Muscle of leg (tissue), 11 donors: ENCODE measurements around the gene ABLIM2. TPM values are rescaled to one million over a fixed set of nuclear protein-coding genes. Genes with fewer than 3 reads are reported as not detected.

ENCODE experiments used
- DNase-seq: peaks from one replicate; pipeline ENCODE4 v3.0.0; 2013
- H3K27ac ChIP-seq: one replicate; pipeline ENCODE4 v1.5.1; 2013; ENCODE audit warnings: mild to moderate bottlenecking, low read length, control low read depth
- H3K27me3 ChIP-seq: one replicate; pipeline ENCODE4 v1.6.1; 2013; ENCODE audit warnings: low read length; ENCODE audit not compliant: control insufficient read depth, insufficient read depth
- H3K36me3 ChIP-seq: one replicate; pipeline ENCODE4 v1.6.1; 2013; ENCODE audit warnings: low read length; ENCODE audit not compliant: control insufficient read depth, insufficient read depth
- H3K4me1 ChIP-seq: one replicate; pipeline ENCODE4 v1.6.1; 2013; ENCODE audit warnings: low read length; ENCODE audit not compliant: control insufficient read depth, insufficient read depth
- H3K4me3 ChIP-seq: one replicate; pipeline ENCODE4 v1.5.1; 2013; ENCODE audit warnings: low read length, control low read depth
- H3K9me3 ChIP-seq: replicated peaks from 2 replicates; pipeline ENCODE4 v1.6.1; 2013; ENCODE audit warnings: low read depth, low read length; ENCODE audit not compliant: control insufficient read depth
- WGBS: methylation state at CpG from one replicate; pipeline ENCODE4 v1.1.5; 2013; ENCODE audit warnings: missing lambda C conversion rate; ENCODE audit not compliant: insufficient coverage; 5-methylcytosine and 5-hydroxymethylcytosine counted together
- polyA plus RNA-seq, 8 donors: library from polyadenylated mRNA; unstranded; fragments of 120-200 nt; gene quantifications; one replicate each; pipeline versions ENCODE4 v1.2.1 to v1.2.3, GENCODE V29; 2013; ENCODE audit warnings: inconsistent platforms in 1 of 8, low replicate concordance in 1 of 8; ENCODE audit not compliant: insufficient read length in 8 of 8, insufficient read depth in 1 of 8
- total RNA-seq: library from RNA; stranded (reverse); fragments of 120-200 nt; gene quantifications from one replicate; pipeline ENCODE4 v1.2.4, GENCODE V29; 2013

The ABLIM2 gene
- total and polyA plus RNA-seq, 9 donors = 3.1 to 10.5 (median 5.7) TPM

GRCh38 chr4:8201321-8201781, 42.7 kb upstream of the ABLIM2 start:
- H3K27ac ChIP-seq = peak overlapping the region; percentile 35
- peaks cover 4% of the 10 kb centered on the region for H3K27me3 ChIP-seq
- peaks cover 69% of the 10 kb centered on the region for H3K4me1 ChIP-seq
- no peaks in the 10 kb centered on the region for H3K36me3 ChIP-seq
- WGBS = 29% methylated on average over 5 of the region's 9 CpGs
- H3K4me3 ChIP-seq = peak overlapping the region; percentile 39
- H3K9me3 ChIP-seq = no peaks in the 10 kb centered on the region
- DNase-seq = peak; percentile 49

GRCh38 chr4:8200302-8200975, 41.8 kb upstream of the ABLIM2 start:
- Histone ChIP-seq H3K36me3 (no peaks in the 10 kb centered on the region), H3K27ac (peak overlapping the region; percentile 89), H3K4me1 (peaks cover 77% of the 10 kb centered on the region), H3K4me3 (peak overlapping the region; percentile 39), H3K27me3 (peaks cover 4% of the 10 kb centered on the region), H3K9me3 (no peaks in the 10 kb centered on the region)
- WGBS = 43% methylated on average over 28 of the region's 30 CpGs
- DNase-seq = peak; percentile 68

- Histone ChIP-seq H3K9me3 (no peaks in the 10 kb centered on the region), H3K27me3 (peaks cover 4% of the 10 kb centered on the region), H3K4me3 (peak overlapping the region; percentile 39), H3K4me1 (peaks cover 83% of the 10 kb centered on the region), H3K27ac (peak overlapping the region; percentile 89), H3K36me3 (no peaks in the 10 kb centered on the region)
- 71% methylated on average over 26 of the region's 26 CpGs for WGBS
- no peak for DNase-seq
These were observed 41.1 kb upstream of the ABLIM2 start for GRCh38 chr4:8199594-8200301.

GRCh38 chr4:8198906-8199593, 40.4 kb upstream of the ABLIM2 start, which contains the start of gene SH3TC1:
Gene SH3TC1, plus strand, starts transcription at chr4:8199290. Its CDS starts 5,905 bp downstream, at chr4:8205195.
- Histone ChIP-seq H3K27me3 (peaks cover 4% of the 10 kb centered on the region), H3K36me3 (no peaks in the 10 kb centered on the region), H3K4me3 (peak within 1 kb of the TSS; percentile 39), H3K9me3 (no peaks in the 10 kb centered on the region), H3K27ac (peak within 1 kb of the TSS; percentile 89), H3K4me1 (peaks cover 86% of the 10 kb centered on the region)
- 6% methylated on average over 28 of the region's 32 CpGs for WGBS
- peak; percentile 92 for DNase-seq

GRCh38 chr4:8198206-8198905, 39.7 kb upstream of the ABLIM2 start:
- peak overlapping the region; percentile 89 for H3K27ac ChIP-seq
- WGBS = 63% methylated on average over 14 of the region's 17 CpGs
- H3K9me3 ChIP-seq = no peaks in the 10 kb centered on the region
- peaks cover 85% of the 10 kb centered on the region for H3K4me1 ChIP-seq
- DNase-seq = no peak
- peaks cover 10% of the 10 kb centered on the region for H3K27me3 ChIP-seq
- no peaks in the 10 kb centered on the region for H3K36me3 ChIP-seq
- H3K4me3 ChIP-seq = no peak overlapping the region

GRCh38 chr4:8197521-8197920, 38.9 kb upstream of the ABLIM2 start:
- Histone ChIP-seq H3K4me3 (no peak overlapping the region), H3K36me3 (no peaks in the 10 kb centered on the region), H3K9me3 (no peaks in the 10 kb centered on the region), H3K4me1 (peaks cover 82% of the 10 kb centered on the region), H3K27me3 (peaks cover 10% of the 10 kb centered on the region), H3K27ac (no peak overlapping the region)
- 70% methylated on average over 10 of the region's 13 CpGs for WGBS
- DNase-seq = no peak

GRCh38 chr4:8195841-8196458, 37.3 kb upstream of the ABLIM2 start:
- WGBS = 80% methylated on average over 15 of the region's 20 CpGs

GRCh38 chr4:8195431-8195830, 36.8 kb upstream of the ABLIM2 start:
- Histone ChIP-seq H3K4me1 (peaks cover 71% of the 10 kb centered on the region), H3K36me3 (no peaks in the 10 kb centered on the region), H3K9me3 (no peaks in the 10 kb centered on the region), H3K27me3 (peaks cover 8% of the 10 kb centered on the region), H3K4me3 (no peak overlapping the region), H3K27ac (peak overlapping the region; percentile 82)
- DNase-seq = peak; percentile 46
- WGBS = 26% methylated on average over 6 of the region's 7 CpGs

More at GRCh38 chr4:8195841-8196458, 37.3 kb upstream of the ABLIM2 start:
- H3K27me3 ChIP-seq = peaks cover 8% of the 10 kb centered on the region
- H3K4me3 ChIP-seq = no peak overlapping the region
- no peaks in the 10 kb centered on the region for H3K36me3 ChIP-seq
- no peaks in the 10 kb centered on the region for H3K9me3 ChIP-seq
- H3K4me1 ChIP-seq = peaks cover 73% of the 10 kb centered on the region
- no peak for DNase-seq
- H3K27ac ChIP-seq = peak overlapping the region; percentile 82
